Measurements from ENCODE around the gene ZHX3.

ZHX3 gene

DNA sequence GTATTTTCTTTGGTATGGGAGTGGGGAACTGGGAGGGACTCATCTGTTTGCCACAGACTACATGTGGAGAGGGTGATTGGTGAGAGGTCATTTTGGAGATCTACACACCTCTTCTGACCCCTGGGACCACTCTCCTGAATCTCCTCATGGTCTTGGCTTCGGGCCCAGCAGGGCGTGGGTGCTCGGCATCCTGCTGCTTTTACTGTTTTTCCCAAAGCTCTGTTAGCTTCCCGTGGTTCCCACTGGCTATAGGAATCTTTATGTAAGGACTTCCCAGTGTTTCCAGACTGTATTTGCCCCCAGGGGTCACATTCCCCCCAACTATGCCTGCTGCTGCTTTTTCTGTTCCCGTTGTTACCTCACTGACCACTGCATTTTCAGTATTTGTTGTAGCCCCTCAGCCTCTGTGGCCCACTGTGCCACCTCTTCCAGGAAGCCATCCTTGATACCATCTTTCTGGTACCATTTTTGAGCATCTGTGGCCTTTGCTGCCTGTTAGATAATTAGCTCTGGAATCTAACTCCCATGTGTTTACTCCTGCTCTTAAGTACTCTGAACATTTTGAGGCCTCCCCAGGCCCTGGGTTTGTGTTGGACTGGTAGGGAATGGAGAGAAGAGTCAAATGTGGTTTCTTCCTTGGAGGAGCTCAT lies 165.3 kb downstream of the ZHX3 start:
- TF ChIP-seq, protein P1, sequence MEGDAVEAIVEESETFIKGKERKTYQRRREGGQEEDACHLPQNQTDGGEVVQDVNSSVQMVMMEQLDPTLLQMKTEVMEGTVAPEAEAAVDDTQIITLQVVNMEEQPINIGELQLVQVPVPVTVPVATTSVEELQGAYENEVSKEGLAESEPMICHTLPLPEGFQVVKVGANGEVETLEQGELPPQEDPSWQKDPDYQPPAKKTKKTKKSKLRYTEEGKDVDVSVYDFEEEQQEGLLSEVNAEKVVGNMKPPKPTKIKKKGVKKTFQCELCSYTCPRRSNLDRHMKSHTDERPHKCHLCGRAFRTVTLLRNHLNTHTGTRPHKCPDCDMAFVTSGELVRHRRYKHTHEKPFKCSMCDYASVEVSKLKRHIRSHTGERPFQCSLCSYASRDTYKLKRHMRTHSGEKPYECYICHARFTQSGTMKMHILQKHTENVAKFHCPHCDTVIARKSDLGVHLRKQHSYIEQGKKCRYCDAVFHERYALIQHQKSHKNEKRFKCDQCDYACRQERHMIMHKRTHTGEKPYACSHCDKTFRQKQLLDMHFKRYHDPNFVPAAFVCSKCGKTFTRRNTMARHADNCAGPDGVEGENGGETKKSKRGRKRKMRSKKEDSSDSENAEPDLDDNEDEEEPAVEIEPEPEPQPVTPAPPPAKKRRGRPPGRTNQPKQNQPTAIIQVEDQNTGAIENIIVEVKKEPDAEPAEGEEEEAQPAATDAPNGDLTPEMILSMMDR (conservative IDR thresholded peaks at IDR 0.05; ENCODE audit: low read length) = no peak
- no peak overlapping the region for H3K4me3 ChIP-seq (ENCODE audit: low read length)
- DNase-seq (ENCODE audit: low read depth) = no peak

DNA sequence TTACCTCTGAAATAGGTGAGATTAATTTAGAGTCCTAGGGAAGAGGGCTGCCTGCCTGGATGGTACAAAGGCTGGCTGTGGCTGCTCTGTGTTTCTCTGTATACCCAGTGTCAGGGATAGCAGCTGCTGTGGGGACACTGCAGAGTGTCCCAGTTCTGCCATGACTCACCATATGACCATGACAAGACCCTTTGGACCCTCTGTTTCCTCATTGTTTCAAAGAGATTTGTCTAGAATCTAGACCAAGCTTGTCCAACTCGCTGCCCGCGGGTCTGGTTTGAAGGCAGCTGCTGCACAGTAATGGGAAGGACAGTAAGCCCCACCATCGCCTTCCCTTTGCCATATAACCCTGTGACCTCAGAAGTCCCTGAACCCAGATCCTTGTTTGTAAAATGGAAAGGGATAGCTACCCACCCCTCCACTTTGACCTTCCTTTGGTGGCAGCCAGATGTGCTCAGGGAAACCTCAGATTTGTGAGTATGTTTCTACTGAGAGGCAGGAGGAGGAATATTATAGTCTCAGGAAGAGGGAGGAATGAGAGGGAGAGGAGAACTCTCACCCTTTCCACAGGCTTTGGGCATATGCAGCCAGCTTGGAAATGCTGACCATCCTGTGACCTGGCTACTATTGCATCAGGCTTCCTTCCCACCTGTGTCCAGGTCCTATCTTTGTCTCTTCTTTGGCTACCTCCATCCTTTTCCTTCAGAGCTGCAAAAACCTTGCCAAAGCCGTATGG lies 166.2 kb downstream of the ZHX3 start:
- H3K4me3 ChIP-seq (ENCODE audit: low read length) = no peak overlapping the region
- no peak for DNase-seq (ENCODE audit: low read depth)
- TF ChIP-seq, protein P1 (conservative IDR thresholded peaks at IDR 0.05; ENCODE audit: low read length) = no peak

DNA sequence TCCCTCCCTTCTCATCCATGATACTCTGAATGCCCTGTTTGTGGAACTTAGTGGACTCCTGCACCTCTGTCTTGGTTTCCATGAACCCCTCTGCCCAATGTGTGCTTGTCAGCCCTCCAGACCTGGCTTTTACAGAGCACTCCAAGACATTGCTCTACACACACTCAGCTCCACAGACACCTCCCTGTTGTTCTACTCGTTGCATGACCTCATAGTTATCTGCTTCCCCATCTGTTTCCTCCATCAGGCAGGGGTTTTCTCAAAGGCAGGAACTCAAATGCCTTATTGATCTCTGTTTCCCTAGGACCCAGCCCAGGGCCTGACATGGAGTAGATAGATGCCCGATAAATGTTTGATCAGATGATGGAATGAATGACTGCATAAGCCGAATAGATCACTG lies 166.9 kb downstream of the ZHX3 start:
- TF ChIP-seq, protein P1 (conservative IDR thresholded peaks at IDR 0.05; ENCODE audit: low read length) = no peak
- DNase-seq (ENCODE audit: low read depth) = no peak
- no peak overlapping the region for H3K4me3 ChIP-seq (ENCODE audit: low read length)

DNA sequence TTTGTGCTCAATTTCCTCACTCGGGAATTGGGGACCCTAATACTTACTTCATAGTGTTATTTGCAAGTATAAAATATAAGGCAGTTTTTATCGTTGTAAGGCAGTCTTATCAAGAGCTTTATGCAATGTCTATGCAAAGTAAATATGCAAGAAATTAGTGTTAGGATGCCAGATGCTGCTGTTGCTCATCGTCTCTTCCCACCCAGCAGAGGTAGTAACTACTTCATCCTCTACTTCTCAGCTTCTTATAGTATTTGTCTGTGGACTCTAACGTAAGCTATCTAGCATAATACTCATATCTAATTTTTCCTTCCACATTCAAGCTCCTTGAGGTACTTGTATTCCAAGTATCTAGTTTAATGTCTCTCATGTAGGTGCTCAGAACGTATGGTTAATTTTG lies 168.6 kb downstream of the ZHX3 start:
- TF ChIP-seq, protein P1 (conservative IDR thresholded peaks at IDR 0.05; ENCODE audit: low read length) = no peak
- no peak for DNase-seq (ENCODE audit: low read depth)

DNA sequence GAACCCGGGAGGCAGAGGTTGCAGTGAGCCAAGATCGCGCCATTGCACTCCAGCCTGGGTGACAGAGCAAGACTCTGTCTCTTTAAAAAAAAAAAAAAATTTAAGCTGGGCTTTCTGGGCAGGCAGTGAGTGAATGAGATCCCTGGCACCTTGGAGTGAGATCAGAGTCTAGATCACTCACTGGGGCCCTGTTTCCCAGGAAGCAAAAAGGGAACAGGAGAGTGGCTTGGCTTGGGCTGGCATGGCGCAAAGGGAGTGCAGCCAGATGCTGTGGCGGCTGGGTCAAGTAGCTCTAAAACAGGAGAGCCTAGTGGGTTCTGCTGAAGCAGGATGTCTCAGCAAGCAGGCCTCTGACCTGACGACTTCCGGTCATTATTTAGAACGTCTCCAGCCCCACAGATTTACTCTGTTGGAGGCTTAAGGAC lies 169.8 kb downstream of the ZHX3 start:
- TF ChIP-seq, protein P1 (conservative IDR thresholded peaks at IDR 0.05; ENCODE audit: low read length) = no peak

More for the DNA sequence above, 168.6 kb downstream of the ZHX3 start:
- no peak overlapping the region for H3K4me3 ChIP-seq (ENCODE audit: low read length)

DNA sequence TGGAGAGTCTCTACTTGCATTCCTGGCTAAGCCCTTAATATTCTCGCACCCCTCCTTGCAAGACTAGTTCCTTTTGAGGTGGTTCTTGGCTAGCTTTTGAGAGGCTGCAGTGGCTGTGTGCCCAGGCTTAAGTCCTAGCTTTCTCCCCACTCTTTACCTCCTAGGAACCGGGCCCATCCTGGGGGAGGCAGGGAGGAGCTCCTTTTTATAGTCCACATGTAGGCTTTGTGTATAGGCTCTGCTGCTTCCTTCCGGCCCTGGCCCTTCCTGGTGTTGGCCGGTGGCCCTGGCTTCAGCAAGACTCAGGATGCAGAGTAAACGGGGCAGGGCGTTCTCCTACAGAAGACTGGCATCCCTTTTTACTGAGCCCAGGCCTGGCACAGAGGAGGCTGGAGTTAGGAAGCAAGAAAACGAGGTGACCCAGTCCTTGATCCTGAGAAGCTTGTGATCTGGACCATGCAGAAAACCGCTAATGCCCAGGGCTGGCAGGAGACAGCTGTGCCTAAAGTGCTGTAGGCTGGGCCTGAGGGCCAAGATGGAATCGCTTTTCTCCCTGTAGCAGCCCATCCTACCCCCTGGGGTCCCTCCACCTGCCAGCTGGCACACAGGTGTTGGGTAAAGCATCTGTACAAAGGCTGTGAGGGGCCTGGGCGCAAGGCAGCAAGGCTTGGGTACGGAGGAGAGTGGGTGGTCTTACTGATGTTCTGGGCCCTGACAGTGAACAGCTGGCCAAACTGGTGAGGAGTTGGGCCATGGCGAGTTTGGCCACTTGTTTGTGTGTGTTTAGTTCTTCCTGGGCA lies 171.5 kb downstream of the ZHX3 start:
- no peak overlapping the region for H3K4me3 ChIP-seq (ENCODE audit: low read length)
- DNase-seq (ENCODE audit: low read depth) = peak; percentile 16
- TF ChIP-seq, protein P1 (conservative IDR thresholded peaks at IDR 0.05; ENCODE audit: low read length) = no peak

More for the DNA sequence above, 169.8 kb downstream of the ZHX3 start:
- DNase-seq (ENCODE audit: low read depth) = no peak
- no peak overlapping the region for H3K4me3 ChIP-seq (ENCODE audit: low read length)

Measured in AG10803 (cell line).